ENCODE results near the gene LYPD3.
A peak's percentile ranks its signal among the peaks of the same experiment; 100 is the strongest.

LYPD3 gene

DNA sequence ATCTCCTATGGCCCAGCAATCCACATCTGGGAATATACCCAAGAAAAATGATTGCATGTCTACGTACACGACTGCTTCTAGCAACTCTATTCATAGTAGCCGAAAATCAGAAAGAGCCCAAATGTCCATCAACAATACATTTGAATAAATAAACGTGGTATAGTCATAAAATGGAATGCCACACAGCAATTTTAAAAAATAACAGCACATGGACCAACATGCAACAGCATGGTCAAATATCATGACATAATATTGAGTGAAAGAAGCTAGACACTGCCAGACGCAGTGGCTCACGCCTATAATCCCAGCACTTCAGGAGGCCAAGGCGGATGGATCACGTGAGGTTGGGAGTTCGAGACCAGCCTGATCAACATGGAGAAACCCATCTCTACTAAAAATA is 34.4 kb downstream of the LYPD3 start:
- no peak for DNase-seq (ENCODE audit: low read depth)

DNA sequence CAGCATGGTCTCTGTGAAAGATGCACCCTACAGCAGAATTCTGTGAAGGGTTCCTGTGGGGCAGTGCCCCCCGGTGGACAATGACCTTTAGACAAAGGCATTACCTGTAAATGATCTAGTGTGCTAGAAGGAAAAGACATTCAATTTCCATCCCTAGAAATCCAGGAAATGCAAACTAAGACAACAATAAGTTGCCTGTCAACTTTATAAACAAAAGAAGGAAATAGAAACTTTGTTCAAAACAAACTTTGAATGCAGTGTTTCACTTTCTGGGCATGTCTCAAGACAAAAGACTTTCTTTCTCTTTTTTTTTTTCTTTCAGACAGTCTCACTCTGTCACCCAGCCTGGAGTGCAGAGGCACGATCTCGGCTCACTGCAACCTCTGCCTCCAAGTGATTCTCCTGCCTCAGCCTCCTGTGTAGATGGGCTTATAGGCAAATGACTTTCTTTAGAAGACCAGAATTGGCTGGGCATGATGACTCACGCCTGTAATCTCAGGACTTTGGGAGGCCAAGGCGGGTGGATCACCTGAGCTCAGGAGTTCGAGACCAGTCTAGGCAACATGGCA is 35.2 kb downstream of the LYPD3 start:
- no peak for DNase-seq (ENCODE audit: low read depth)

DNA sequence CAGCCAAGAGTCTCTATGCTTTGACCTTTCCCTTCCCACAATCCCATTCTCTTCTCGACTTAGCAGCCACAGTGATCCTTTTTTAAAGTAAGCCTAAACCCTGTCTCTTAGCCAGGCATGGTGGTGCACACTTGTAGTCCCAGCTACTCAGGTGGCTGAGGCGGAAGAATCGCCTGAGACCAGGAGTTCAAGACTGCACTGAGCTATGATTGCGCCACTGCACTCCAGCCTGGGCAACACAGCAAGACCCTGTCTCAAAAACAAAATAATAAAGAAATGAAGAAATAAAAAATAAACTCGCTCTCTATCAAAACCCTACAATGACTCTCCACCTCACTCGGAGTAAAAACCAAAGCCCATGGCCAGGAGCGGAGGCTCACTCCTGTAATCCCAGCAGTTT is 36.0 kb downstream of the LYPD3 start:
- no peak for DNase-seq (ENCODE audit: low read depth)

DNA sequence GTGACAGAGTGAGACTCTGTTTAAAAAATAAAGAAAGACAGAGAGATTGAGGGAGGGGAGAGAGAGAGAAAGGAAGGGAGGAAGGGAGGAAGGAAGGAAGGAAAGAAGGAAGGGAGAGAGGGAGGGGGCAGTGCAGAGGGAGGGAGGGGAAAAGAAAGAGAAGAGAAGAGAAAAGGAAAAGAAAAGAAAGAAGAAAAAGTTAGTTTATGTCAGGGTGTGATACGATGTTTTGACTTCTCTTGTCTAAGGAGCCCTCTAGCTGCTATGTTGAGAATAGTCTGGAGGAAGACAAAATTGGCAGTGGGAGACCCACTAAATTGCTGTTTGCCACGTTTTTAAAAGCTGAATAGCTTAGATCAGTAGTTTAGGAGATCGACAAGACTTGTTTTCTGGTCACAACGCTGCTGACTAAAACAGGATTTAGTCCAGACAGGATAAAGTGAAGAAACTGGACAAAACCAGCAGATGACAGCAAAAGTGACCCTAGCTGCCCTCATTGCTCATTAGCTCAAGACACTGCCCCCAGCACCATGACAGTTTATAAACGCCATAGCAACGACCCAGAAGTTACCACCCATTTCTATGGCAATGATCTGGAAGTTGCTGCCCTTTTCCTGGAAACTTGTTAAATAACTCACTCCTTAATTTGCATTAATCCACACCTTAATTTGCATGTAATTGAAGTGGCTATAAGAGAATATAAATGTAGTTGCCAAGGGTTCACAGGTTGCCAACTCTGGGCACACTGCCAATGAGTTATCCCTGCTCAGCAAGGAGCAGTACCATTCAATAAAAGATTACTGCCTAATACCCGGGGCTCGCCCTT is 39.6 kb downstream of the LYPD3 start:
- peak; percentile 8 for DNase-seq (ENCODE audit: low read depth)

DNA sequence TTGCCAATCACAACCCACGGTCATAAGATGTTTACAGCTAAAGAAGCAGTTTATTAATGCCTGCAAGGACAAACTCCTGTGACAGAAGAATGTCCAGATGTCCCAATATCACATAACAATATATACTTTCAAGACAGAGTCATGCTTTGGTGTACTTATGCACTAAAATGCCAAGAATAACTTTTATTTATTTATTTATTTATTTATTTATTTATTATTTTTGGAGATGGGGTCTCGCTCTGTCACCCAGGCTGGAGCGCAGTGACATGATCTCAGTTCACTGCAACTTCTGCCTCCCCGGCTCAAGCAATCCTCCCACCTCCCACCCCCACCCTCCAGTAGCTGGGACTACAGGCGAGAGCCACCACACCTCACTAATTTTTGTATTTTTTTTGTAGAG is 41.6 kb downstream of the LYPD3 start:
- no peak for DNase-seq (ENCODE audit: low read depth)

DNA sequence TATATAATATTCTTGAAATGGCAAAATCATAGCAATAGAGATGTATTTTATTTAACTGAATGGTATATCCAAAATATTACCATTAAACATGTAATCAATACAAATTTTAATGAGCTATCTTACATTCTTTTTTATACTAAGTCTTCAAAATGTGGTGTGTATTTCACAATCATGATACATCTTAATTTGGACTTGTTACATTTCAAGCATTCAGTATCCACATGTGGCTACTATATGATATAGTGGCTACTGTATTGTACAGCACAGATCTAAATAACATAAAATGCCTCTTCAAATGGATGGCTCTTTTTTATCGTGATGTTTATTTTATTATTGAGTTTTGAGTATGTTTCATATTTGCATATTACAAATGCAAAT is 42.7 kb downstream of the LYPD3 start:
- DNase-seq (ENCODE audit: low read depth), result no peak

DNA sequence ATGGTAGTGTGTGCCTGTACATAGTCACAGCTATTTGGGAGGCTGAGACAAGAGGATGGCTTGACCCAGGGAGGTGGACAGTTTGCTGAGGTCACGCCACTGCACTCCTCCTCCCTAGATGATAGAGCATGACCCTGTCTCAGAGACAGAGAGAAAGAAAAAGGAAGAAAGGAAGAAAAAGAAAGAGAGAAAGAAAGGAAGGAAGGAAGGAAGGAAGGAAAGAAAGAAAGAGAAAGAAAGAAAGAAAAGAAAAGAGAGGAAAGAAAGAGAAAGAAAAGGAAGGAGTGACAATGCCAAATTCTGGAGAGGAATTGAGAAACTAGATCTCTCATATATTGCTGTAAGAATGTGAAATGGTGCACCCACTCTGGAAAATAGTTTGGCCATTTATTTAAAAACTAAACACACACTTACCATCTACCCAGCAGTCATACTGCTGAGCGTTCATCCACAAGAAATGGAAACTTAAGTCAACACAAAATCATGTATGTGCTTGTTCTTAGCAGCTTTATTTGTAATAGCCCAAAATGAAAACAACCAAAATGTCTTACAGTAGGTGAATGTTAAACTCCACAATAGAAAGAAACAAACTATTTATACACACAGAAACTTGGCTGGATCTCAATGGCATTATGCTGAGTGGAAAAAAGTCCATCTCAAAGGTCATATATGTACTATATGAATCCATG is 43.3 kb downstream of the LYPD3 start:
- DNase-seq (ENCODE audit: low read depth), result no peak

DNA sequence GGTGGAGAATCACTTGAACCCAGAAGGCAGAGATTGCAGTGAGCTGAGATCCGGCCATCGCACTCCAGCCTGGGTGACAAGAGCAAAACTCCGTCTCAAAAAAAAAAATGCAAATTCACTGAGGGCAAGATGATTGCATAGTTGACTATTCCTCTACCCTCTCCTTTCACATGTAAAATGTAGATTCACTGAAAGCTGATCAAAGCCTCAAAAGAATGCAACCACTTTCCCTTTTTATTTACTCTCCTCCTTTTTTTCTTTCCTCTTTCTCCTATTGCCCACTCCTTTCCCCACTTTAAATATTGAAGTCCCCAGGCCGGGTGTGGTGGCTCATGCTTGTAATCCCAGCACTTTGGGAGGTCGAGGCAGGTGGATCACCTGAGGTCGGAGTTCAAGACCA is 44.5 kb downstream of the LYPD3 start:
- no peak for DNase-seq (ENCODE audit: low read depth)

DNA sequence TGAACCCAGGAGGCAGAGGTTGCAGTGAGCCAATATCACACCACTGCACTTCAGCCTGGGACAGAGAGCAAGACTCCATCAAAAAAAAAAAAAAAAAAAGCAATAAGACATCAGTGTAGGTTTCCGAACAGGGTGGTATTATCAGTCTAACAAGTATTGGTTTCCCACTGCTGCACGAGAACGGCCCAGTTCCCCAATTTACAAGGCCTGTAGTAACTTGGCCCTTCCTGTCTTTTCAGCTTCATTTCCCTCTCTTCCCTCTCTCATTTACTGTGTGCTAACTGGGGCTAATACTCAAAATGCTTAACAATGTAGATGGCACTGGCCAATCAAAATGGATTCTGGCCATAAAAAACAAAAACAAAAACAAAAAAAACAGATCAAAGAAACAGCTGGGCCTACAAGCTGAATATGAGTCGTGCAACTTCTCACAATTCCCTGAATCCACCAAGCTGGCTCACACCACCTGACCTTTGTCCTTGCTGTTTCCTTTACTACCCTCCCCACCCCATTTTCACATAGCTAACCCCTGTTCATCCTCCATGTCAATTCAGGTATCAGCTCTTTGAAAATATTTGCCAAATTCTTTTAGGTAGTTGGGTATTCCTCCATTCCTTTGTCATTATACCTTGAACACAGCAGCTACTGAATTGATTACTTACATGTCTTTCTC is 48.3 kb downstream of the LYPD3 start:
- no peak for DNase-seq (ENCODE audit: low read depth)

DNA sequence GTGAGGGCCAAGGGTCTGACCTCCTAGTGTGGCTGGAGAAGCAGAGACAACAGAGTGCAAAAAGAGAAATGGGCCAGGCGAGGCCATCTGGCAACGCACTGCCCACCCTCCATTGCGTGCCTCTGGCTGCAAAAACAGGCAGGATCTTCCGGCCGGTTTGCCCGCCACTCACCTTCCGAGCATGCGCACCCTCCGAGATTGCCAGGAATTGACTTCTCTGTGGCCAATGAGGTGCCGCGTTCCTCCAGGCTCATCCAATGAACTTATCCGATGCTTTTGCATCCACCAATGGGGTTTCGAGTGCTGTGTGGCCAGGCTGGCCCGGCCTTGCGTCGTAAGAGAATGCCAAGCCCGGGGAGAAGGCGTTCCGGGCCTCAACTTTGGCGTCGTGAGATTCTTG is 50.9 kb downstream of the LYPD3 start, which contains the start of gene TEX101:
Gene TEX101 (plus strand): TSS at position 337 of the 400 bp plus-strand sequence. CDS start 1,030 bp downstream, outside the sequence.
- DNase-seq (ENCODE audit: low read depth), result no peak

DNA sequence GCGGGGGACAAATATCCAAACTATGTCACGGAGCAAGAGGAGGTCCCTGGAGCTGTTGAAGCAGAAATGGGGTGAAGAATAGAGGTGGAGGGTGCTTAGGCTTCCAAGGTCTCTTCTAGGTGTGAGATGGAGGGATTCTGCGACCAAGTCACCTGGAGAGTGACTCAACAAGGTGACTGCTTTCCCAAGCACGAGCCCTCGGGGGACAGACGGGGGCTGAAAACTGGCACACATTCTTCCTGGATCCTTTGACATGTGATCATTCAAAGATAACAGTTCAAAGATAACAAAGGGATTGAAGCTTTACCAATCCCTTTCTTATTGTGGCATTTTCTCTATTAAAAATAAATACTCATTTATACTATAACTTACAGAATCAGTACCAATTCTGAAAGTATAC is 53.0 kb downstream of the LYPD3 start:
- DNase-seq (ENCODE audit: low read depth), result no peak
